ENCODE data around the gene ATP10A.
"Not testable (repeated sequence)": the region's sequence is repeated elsewhere in the genome, so short reads cannot be mapped to it uniquely, and the experiment has no call there.

ATP10A gene

DNA sequence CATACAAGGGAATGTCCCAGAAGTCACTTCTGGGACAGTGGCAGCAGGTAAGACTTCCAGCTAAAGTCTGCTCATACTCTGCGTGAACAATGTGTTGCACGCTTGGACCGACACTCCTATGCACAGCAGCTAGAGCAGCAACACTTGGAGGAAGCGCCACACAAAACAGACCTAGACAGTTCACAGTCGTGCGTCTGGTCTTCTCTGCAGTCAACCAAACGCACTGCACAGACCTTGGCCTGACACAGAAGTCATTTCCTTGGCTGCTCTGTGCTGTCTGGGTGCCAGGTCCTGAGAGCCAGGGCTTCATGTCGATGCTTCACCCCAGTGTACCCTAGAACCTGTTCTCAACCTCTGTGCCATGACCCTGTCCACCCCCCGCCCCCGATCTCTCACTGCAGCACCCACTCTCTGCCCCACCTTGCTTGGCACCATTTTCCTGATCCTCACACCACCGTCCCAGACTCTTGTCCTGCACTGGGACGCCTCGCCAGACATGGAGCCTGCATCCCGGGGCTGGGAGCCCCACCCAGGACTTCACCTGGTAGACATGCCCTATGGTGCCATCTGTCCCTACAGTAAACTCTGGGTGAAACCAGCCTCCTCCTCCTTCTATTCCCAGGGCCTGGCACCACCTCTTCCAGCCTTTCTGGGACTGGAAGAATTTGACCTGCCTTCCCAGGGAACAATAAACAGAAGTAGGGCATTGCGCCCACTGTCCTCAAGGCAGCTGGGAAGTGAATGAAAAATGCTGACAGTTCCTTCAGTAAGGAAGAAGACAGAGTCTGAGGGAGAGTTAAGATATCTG, 3.1 kb downstream of the ATP10A start:
- FAIRE-seq: no peak

DNA sequence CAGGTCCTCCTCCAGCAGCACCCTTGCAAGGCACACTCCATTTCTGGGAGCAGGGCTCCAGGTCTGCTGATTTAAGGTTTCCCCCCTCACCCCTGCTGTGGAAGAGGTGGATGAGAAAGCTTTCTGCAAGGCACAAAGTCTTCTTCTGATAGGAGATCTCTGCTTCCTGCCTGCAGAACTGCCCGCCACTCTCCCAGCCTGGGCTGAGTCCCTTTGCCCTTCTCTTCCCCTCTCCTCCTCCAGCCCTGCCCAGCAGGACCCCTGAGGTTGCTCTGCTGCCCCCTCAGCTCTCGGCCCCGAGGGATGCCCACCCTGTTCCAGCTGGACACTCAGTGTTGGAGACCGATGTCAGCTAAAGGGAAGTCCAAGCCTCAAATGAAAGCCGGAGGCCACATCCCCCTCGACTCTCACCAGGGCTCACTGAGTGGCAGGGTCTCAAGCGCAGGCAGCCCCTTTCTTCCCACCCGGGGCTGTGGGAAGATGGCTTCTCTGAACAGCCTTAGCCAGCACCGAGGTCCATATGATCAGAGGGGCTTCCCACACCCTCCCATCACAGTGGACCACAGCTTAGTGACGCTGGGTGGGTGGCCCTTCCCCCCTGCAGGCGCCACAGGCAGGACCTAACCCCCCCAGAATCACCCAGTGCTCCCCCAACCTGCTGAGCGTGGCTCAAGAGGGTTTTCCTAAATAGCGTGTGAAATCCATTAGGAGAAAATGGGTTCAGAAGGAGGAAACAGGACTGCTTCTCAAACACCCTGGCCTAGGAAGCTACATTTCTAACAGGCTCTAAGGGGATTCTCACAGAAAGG, 4.0 kb downstream of the ATP10A start:
- DNase-seq (ENCODE audit: low spot score): no peak
- FAIRE-seq: no peak

More for the DNA sequence above, 3.1 kb downstream of the ATP10A start:
- DNase-seq (ENCODE audit: low spot score): no peak

DNA sequence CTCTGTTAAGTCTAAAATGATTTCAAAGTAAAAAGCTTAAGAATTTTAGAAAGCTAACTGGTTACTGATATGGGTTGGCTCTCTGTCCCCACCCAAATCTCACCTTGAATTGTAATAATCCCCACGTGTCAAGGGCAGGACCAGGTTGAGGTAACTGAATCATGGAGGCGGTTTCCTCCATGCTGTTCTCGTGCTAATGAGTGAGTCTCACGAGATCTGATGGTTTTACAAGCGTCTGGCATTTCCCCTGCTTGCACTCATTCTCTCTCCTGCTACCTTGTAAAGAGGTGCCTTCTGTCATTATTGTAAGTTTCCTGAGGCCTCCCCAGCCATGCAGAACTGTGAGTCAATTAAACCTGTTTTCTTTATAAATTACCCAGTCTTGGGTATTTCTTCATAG, 7.1 kb downstream of the ATP10A start:
- not testable (repeated sequence) for DNase-seq (ENCODE audit: low spot score); FAIRE-seq

DNA sequence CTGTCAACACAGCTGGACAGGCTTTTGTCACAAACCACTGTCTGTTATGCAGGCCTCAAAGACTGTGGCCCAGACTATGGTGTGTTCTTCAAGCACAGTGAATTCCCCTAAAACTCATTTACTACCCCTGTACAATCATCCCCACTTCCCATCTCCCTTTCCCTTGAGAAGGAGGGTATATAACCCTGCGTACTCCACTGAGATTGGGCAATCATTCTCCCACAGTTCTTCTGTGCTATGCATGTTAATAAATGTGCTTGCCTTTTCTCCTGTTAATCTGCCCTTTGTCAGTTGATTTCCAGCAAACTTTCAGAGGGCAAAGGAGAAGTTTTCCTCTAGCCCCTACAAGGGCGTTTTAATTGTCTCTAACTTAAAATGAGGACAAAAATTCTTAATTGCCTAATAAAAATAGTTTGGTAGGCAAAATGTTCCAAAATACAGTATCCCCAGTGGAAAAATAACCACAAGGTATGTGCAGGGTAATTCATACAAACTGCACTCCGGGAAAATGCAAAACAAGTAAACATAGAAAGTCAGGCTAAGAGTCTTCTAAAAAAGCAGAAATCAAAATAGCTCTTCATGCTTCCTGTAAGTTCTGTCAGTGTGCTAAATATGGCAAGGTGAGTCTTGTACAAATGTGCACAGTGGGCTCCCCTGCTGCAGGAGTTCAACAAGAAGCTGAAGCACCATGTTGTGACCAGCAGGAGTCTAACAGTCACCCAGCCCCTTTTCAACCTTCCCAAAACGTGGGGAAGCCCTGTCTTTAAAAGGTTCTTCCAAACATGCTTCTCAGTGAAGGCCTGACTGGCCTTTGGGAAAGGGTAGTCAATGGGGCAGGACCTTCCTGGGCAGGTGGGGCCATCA, 10.2 kb downstream of the ATP10A start:
- DNase-seq (ENCODE audit: low spot score) (no peak), FAIRE-seq (no peak)

DNA sequence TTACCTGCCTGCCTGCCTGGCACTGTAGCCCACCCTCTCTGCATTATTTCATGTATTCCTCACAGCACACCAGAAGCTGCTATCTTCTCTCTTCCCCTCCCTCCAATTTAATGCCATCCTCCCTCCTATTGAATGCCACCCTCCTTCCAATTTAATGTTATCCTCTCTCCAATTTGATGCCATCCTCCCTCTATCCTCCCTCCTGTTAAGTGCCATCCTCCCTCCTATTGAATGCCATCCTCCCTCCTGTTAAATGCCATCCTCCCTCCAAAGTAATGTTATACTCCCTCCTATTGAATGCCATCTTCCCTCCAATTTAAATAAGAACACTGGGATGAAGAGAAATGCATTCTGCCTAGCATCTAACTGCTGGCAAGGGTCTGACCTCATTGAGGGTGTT, 11.1 kb downstream of the ATP10A start:
- peak; percentile 42 for FAIRE-seq
- no peak for DNase-seq (ENCODE audit: low spot score)

DNA sequence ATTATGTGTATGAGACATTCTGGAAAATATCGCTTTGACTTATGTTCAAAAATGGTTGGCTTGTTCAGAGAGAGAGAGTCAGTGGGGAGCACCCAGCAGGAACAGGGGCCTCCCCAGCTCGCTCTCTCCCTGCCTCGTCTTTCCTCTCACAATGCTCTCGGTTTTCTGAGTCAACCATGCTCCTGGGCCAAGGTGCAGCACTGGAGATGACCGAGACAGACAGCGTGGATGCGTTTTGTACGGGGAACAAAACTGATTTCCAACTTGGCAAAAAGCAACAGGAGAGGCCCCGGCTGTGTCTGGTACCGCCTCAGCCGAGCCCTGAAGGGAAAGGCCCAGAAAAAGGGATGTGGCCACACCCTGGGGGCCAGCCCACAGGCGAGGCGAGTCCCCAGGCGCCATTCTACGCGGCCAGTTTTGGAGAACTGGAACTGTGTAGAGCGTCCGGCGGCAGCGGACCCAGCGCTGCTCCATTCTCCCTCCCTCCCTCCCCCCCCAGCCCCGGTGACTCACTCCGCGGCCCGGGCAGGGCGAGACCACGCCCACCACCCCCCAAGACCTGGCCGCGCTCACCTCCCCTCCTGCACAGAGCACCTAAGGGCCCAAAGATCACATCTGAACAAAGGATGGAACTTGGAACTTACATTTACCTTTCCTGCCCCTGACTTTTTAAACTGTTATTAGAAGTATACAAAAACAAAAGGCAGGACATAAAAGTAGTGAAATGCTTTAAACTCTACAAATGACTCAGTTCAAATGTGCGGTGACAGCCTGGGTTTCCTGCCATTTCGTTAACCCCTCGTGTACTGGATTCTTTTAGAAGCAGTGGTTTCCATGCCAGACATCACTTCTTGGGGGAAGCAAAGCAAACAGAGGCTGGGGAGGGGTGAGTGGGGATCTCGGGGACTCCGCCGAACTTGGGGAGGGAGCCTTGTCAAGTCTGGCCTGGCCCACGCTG, 12.7 kb downstream of the ATP10A start:
- FAIRE-seq: peak; percentile 90

DNA sequence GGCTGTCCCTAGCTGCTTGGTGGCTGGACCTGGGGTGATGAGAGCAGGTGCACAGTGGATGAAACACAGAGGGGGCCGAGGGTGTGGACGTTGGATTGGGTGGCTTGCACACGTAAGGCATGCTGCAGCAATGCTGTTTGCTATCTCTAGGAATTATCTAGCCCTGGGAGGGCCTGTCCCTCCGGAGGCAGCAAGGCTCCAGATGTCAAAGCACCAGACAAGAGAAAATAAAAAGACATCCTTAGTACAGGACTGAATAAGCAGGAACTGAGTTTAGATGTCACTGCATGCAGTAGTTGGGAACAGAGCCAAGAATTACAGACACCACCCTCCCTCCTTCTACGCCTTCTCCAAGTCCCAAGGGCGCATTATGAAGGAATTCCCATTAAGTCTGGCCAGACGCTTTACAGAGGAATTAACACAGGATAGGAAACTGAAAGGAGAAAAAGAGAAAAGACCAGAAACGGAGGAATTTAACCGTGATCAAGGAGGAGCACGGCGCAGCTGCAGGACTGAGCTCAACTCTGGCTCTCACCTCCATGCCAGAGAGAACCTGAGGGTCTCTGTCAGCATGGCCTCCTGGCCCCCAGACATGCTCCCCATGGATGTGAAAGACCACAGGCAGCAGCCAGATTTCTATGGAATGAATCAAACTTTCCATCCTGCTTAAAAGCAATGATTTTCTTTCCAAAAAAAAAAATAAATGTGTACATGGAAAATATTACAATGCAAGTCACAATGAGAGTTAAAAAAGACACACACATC, 13.8 kb downstream of the ATP10A start:
- DNase-seq (ENCODE audit: low spot score) (peak; percentile 57), FAIRE-seq (no peak)

More for the DNA sequence above, 12.7 kb downstream of the ATP10A start:
- DNase-seq (ENCODE audit: low spot score): peak; percentile 94

DNA sequence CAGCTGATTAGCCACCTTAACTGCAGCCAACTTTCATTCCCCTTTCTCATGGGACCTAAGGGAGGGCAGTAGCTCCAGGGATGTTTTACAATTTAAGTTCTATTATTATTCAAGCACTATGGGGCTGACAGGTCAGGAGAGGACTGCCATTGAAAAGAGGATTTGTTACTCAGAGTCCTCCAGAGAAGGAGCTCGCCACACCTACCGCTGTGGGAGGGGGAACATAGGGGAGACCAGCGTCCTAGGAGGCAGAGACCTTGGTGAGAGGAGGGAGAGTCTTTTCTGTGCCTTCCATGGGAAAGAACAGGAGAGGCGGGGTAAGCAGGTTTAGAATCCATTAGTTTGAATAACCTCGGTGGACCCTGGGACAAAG, 14.4 kb downstream of the ATP10A start:
- no peak for FAIRE-seq

DNA sequence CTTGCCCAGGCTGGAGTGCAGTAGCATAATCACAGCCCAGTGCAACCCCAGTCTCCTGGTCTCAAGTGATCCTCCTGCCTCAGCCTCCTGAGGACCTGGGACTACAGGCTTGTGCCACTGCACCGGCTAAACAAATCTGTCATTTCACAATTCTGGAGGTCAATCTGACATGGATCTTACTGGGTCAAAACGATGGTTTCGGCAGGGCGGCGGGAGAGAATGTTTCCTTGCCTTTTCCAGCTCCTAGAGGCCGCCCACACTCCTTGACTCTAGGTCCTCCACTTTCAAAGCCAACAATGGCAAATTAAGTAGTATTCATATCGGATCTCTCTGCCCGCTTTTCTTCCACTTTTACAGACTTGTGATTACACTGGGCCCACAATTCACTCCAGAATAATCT, 14.8 kb downstream of the ATP10A start:
- DNase-seq (ENCODE audit: low spot score): no peak
- FAIRE-seq: no peak

More for the DNA sequence above, 14.4 kb downstream of the ATP10A start:
- DNase-seq (ENCODE audit: low spot score): no peak

DNA sequence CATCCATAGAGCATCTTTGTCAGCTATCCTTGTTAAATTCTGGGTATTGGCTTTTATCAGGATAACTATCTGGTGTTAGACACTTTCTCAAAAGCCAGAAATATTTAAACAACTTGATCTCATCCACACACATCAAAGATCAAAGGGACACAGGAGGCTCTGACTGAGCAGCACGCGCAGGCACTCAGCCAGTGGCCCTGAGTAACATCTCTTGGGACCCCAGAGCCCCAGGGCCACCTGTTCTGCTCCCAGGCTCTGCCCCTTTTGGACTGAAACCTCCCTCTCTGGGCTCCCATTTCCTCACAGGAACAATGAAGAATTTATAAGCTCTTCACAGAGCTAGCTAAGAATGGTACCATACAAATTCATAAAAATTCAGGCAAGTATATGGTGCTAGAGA, 16.1 kb downstream of the ATP10A start:
- FAIRE-seq: no peak
- DNase-seq (ENCODE audit: low spot score): no peak

DNA sequence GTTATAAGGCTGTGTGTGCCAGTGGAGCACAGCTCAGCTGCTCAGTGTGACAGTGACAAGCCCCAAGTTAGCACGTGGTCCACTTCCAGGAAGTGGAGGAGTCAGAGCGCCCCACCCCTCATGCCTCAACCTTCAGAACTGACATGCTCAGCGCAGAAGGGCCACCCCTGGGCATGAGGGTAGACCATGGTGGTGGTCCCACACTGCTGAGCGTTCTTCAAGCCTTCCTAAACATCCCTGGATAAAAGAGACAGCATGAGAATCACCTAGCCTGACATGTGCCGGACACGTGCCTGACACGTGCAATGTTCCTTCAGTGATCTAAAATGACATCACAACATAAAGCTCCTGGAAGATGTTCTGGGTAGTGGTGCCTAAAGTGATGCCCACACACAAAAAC, 16.8 kb downstream of the ATP10A start:
- FAIRE-seq: peak; percentile 79
- DNase-seq (ENCODE audit: low spot score): no peak

DNA sequence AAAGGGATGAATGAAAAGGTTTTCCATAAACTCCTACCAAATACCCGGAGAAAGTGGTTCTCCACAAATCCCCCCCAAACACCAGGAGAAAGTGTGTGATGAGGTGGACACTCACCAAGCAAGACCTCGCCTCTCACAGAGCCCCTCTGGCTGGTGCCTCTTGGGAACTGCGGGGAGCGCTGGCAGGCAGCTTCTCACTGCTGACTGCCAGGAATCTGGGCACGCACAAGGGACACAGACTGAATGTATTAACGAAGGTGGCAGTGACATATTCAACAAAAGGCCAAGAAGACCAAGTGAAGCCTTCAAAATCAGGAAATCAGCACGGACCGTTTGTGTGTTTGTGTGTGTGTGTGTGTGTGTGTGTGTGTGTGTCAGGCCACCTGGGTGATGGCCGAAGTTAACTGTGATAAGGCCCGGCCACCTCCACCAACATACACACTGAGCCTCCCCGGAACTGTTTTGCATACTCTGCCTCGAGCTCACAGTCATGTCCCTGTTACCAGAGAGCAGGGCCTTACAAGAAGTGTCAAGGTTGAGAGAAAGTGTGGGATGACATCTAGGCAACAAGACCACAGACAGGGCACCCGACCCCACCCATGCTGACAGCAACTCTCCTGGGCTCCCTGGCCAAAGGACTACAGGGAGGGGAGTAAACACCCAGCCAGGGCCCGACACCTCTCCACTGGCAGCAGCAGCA, 18.0 kb downstream of the ATP10A start:
- DNase-seq (ENCODE audit: low spot score) (no peak), FAIRE-seq (no peak)

DNA sequence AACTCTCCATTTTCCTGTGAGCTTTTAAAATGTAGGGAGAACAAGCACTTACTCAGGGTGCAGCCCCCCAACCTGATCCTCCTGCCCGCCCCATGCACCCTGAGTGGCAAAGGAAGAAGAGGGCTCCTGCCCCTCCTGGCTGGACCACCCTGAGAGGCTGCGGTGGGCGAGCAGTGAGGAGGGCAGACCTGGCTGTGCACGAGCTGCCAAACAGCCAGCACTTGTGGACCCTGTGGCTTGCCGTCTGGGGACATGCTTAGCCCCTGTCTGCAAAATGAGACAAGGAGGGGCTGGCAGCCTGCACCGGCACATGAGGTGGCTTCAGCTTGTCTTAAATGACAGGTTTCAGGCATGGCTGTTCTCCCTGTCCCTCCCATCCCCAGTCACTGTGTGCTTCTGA, 18.6 kb downstream of the ATP10A start:
- DNase-seq (ENCODE audit: low spot score) (no peak), FAIRE-seq (no peak)

DNA sequence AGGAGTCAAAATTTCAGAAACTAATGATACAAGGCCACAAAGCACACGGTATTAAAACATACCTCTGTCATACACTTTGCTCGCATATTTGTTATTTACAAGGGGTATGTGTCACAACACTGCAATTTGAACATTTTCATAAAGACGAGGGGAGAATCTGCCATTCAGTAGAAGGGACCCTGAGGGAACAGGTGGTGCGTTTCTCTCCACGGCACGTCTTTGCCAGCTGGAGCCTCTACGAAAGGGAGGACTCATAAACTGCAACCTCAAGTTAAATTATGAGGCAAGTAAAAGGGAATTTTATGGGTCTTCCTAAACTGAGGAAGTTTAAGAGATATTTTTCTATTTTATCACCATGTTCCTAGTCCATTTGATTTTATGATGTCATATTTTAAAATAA, 19.1 kb downstream of the ATP10A start:
- FAIRE-seq (no peak), DNase-seq (ENCODE audit: low spot score) (no peak)

DNA sequence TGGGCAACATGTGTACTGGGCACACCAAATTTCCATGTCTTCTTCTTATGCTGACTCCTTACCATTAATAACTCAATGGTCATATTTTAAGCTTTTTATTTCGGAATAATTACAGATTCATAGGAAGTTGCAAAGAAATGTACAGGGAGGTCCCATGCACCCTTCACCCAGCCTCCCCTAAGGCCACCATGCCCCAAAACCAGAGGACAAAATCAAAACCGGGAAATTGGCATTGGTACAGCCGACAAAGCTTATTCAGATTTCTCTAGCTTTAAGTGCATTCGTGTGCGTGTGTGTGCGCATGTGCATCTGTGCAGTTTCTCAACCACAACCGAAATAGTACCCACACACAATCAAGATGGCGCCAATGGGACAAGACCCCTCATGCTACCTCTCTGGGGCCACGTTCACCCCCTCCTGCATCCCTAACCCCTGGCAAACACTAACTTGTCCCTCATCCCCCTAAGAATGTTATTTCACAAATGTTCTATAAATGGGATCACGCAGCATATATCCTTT, 23.4 kb downstream of the ATP10A start:
- FAIRE-seq (no peak), DNase-seq (ENCODE audit: low spot score) (no peak)

DNA sequence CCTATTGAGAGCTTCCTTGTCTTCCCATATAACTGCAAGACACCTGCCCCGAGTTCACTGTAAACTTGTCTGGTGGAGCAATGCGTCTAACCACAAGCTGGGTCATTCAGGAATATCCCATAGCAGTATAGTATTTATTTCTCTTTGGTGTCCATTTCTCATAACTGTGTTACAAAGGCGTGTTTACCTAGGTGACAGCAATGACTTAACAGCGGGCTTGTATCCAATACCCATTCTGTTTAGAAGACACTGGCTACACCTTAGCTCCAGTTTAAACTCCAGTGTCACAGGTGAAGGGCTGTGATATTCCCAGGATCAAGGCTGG, 24.3 kb downstream of the ATP10A start:
- DNase-seq (ENCODE audit: low spot score): no peak
- no peak for FAIRE-seq

DNA sequence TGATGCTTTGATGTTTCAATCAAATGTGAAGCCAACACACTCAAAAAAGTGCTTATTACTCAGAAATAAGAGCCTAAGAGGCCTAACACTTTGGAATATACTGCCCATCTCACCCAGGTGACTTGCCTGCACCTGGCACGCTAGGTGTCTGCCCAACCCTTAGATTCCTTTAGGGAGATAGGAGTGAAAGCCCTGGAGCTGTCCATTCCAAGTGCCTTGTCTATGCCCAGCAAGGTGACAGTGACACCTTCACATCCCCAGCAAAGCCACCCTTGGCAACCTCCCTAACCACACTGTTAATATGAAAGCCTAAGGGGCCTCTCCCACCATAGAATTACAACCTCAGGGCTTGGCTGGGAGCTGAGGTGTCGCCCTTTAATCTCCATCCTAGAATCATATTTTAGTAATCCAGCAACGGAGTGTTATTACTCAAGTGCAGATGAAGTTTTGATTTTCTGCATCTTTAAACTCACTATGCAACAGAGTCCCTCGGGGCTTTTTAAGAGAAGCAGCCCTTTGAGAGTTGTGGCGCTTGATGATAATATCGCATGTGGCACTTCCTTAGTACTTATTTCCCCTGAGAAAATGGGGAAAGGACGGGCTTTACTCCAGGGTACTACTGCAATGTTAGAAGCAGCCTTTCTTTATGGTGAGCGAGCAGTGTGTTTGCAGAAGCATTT, 24.8 kb downstream of the ATP10A start:
- DNase-seq (ENCODE audit: low spot score) (no peak), FAIRE-seq (no peak)

DNA sequence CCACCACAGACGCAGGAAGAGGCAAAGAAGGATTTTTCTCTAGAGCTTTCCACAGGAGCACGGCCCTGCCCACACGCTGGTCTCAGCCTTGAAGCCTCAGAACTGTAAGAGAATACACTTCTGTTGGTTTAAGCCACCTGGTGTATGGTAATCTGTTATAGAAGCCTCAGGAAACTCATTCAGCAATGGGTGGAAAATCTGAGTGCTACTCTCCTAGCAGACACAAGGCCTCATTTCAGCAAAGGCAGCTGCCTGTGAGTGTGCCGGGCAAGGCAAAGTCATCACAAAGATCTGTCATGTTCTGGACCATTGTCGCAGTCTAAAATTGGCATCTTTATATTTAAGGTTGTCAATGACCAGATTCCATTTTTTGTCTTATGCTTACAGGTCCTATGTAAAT, 31.0 kb downstream of the ATP10A start:
- DNase-seq (ENCODE audit: low spot score) (no peak), FAIRE-seq (no peak)

All from urothelium cell line (cell line).